Caki2 (cell line): ENCODE measurements around the gene LRP3. TPM values are rescaled to one million over a fixed set of nuclear protein-coding genes. Genes with fewer than 3 reads are reported as not detected.

Experiments used
- DNase-seq: peaks from one replicate; pipeline ENCODE4 v3.0.0-alpha.2; 2015; ENCODE audit warnings: low read depth
- in situ Hi-C: cut with HindIII; loops from 2 replicates; pipeline ENCODE4 v1.10.0; 2016; ENCODE audit warnings: low sequenced_read_pairs, low pct_unique_long_range_greater_than_20kb, mixed read lengths
- total RNA-seq: library from RNA; depleted of rRNA; stranded (reverse); fragments of >200 nt; shearing (Covaris generic); gene quantifications from 2 replicates; pipeline ENCODE4 v1.2.3, GENCODE V29; 2014; ENCODE audit warnings: low replicate concordance

LRP3 gene
- total RNA-seq, 1 experiment from 2014 or later: 53.6 TPM

DNA sequence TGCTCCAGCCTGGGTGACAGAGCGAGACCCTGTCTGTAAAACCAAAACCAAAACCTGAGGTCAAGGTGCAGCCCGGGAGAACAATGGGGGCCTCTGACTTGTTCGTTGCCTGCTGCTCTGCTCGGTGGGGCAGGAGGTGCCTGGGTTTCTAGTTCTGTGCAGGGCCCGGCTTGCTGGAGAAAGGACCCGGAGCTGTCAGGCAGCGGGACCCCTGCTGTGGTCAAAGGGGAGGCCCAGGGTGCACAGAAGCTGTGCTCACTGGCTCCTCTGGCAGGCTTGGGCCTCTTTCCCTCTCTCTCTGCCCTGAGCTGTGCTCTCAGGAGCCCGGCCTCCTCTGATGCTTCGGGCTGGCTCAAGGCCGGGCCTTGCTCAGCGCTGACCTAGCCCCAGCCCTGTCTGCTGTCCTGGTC lies 3.5 kb downstream of the LRP3 start:
- no peak for DNase-seq
- in situ Hi-C loops: no loop called here

DNA sequence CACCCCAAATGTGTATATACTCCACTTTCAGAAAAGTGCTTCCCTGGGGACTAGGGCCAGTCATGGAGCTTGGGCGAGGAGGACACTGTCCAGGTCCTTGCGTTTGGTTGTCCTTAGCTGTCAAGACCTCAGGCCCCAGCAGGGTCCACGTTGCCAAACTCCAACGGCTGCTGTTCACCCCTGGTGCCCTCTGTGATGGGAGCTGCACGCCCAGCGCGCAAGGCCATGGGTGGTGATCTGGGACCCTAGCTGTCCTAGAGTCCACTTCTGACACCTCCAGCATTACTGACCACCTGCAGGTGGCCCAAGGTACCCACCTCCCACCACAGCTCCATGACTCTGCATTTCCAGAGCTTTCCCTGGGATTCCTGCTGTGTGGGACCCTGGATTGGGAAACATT lies 4.0 kb downstream of the LRP3 start:
- in situ Hi-C loops: no loop called here
- DNase-seq: no peak

GRCh38 chr19:33199441-33200265 lies 5.5 kb downstream of the LRP3 start:
- in situ Hi-C loops: no loop called here
- no peak for DNase-seq

DNA sequence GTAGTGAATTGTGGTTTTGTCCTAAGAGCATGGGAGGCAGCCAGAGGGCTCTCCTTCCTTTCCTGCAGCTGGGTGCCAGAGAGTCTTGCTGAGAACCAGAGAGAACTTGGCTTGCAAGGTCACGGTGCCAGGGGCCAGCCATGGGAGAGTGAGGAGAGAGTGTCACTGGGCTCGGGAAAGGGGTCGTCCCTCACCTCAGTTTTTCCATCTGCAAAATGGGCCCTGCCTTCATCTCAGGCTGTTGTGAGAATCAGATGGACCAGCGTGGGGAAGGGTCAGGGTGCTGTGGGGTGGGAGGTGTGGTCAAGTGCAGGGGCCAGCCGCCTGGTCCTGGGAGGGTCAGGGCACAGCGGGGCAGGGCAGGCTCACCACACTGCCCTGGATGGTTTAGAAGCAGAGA lies 7.3 kb downstream of the LRP3 start:
- in situ Hi-C loops: no loop called here
- no peak for DNase-seq

DNA sequence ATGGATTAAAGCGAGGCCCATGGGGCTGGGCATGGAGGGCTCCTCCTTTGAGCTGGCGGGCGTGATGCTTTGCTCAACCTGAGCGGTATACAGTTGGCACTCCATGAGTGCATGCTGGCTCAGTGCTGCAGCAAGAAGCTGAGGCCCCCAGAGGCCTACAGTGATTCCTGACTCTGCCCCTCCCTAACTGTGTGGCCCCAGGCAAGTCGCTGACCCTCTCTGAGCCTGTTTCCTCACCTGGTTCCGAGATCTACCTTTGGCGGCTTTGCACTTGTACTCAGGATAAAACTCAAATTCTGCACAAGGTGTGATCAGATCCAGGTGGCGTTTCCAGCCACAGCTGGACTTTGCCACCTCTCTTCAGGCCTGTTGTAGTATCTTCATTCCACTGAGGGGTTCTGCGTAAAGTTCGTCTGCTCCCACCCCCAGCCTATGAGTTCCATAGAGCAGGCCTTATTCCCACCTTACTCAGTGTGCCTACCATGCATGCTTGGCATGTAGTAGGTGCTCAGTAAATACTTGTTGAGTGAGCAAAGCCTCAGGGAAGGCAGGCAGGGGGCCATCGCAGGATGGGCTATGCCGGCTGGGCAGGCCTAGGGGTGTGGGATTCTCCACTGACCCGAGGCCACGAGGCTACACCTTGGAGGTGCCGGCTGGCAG lies 7.9 kb downstream of the LRP3 start:
- DNase-seq: no peak
- in situ Hi-C loops: no loop called here

DNA sequence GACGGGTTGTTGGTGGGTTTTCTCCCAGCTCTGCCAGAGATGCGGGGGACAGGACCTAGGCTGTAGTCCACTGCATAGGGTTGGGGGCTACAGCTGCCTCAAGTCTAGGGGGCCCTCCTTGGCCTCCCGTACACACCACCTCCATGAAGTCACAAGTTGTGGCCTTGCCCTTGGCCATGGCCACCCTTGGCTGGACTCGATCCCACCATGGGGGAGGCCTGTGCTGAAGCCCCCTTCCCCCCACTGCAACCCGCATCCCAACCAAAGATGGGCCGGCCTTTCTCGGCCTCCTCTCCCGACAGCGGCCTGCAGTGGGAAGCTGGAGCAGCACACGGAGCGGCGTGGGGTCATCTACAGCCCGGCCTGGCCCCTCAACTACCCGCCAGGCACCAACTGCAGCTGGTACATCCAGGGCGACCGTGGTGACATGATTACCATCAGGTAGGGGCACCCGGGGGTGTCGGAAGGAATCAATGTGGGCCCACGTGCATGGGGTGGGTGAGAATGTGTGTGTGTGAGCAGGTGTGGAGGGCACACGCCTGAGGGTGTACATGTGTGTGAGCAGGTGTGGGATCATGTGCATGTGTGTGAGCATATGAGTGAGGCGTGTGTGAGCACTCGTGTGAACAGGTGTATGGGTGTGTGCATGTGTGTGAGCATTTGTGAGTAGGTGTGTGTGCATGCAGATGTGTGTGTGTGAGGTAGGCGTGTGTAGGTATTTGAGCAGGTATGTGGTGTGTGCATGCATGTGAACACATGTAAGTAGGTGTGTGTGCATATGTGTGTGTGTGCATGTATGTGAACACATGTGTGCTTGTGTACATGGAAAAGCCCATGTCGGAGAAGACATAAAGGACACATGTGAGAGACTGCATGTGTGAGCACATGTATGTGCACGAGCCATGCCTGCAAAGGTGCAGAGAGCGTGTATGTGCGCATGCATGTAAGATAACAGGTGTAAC lies 8.7 kb downstream of the LRP3 start:
- in situ Hi-C loops: no loop called here
- DNase-seq: no peak

GRCh38 chr19:33203529-33203928 lies 9.4 kb downstream of the LRP3 start:
- in situ Hi-C loops: no loop called here
- no peak for DNase-seq

- in situ Hi-C loops: no loop called here
- no peak for DNase-seq
These were observed 10.2 kb downstream of the LRP3 start for GRCh38 chr19:33204136-33204973.

DNA sequence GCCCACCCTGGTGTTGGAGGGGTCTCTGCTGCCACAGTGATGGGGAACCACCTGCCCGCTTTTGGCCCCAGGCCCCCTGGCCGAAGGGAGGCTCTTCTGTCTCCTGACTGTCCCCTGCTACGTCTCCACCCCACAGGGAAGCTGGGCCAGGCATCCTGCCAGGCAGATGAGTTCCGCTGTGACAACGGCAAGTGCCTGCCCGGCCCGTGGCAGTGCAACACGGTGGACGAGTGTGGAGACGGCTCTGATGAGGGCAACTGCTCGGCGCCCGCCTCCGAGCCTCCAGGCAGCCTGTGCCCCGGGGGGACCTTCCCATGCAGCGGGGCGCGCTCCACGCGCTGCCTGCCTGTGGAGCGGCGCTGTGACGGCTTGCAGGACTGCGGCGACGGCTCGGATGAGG lies 11.0 kb downstream of the LRP3 start:
- in situ Hi-C loops: no loop called here
- no peak for DNase-seq

- no peak for DNase-seq
- in situ Hi-C loops: no loop called here
These were observed 11.6 kb downstream of the LRP3 start for GRCh38 chr19:33205531-33206260.

- DNase-seq: no peak
- in situ Hi-C loops: no loop called here
These were observed 12.3 kb downstream of the LRP3 start for GRCh38 chr19:33206261-33207039.

GRCh38 chr19:33207040-33207620 lies 13.0 kb downstream of the LRP3 start:
- in situ Hi-C loops: no loop called here
- no peak for DNase-seq

GRCh38 chr19:33207903-33208302 lies 13.8 kb downstream of the LRP3 start:
- no peak for DNase-seq
- in situ Hi-C loops: no loop called here

- in situ Hi-C loops: no loop called here
- DNase-seq: no peak
These were observed 14.3 kb downstream of the LRP3 start for GRCh38 chr19:33208371-33208895.

DNA sequence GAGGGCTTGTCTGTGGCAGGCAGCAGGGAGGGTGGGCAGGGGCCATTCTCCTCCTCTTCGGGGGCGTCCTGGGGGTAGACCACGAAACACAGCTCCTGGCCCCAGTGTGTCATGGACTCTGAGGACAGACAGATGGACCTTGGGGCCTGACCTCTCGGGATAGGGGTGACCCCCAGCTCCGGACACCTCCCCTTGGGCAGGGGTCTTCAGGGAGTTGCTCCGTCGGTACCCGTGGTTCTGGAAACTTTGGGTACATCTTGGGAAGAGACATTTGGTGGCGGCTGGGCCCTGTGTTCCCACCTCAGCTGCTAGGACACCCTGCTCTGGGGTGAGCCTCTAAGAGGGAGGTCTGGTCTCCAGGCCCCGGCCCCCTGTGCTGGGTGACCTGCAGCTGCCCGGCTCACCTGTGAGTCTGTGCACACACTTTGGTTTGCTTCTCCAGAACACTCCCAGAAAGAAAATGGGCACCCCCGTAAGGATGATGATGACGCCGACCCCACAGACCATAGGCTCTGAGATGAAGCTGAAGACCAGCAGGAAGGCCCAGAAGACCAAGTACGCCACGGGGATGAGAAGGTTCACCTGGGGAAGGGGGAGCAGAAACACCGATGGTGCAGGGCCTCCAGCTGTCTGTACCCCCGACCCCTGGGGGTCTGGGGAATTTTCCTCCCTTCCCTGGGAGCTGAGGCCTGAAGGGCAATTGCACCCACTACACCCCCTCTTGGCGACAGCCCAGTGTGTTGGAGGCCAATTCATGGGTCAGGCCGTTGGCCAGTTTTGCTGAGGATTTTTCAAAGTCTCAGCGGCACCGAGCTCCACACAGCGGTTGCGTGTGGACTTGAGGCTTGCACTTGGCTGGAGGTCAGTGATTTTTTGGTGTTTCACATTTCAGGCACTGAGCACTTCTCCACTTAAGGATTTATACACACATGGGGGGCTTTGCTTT lies 15.0 kb downstream of the LRP3 start:
- in situ Hi-C loops: no loop called here
- no peak for DNase-seq
